ENCODE measurements around the gene CELF4.

Gene CELF4

GRCh38 chr18:37307181-37307580 lies 258.4 kb downstream of the CELF4 start:
- DNase-seq = no peak

- DNase-seq = no peak
Measured at GRCh38 chr18:37306432-37306831, 259.2 kb downstream of the CELF4 start.

GRCh38 chr18:37305066-37305465 lies 260.5 kb downstream of the CELF4 start:
- no peak for DNase-seq

GRCh38 chr18:37304012-37304680 lies 261.5 kb downstream of the CELF4 start:
- DNase-seq = no peak

GRCh38 chr18:37303009-37303408 lies 262.6 kb downstream of the CELF4 start:
- no peak for DNase-seq

- no peak for DNase-seq
Measured at GRCh38 chr18:37302519-37302918, 263.1 kb downstream of the CELF4 start.

GRCh38 chr18:37299471-37300304 lies 265.9 kb downstream of the CELF4 start:
- no peak for DNase-seq

GRCh38 chr18:37298816-37299215 lies 266.8 kb downstream of the CELF4 start:
- DNase-seq = no peak

- DNase-seq = no peak
Measured at GRCh38 chr18:37297106-37297505, 268.5 kb downstream of the CELF4 start.

GRCh38 chr18:37294951-37295350 lies 270.6 kb downstream of the CELF4 start:
- DNase-seq = no peak

GRCh38 chr18:37293359-37293758 lies 272.2 kb downstream of the CELF4 start:
- no peak for DNase-seq

GRCh38 chr18:37289423-37289822 lies 276.2 kb downstream of the CELF4 start:
- DNase-seq = no peak

- no peak for DNase-seq
Measured at GRCh38 chr18:37287601-37288000, 278.0 kb downstream of the CELF4 start.

- no peak for DNase-seq
Measured at GRCh38 chr18:37286801-37287200, 278.8 kb downstream of the CELF4 start.

- DNase-seq = no peak
Measured at GRCh38 chr18:37285825-37286224, 279.8 kb downstream of the CELF4 start.

GRCh38 chr18:37284260-37284659 lies 281.3 kb downstream of the CELF4 start:
- no peak for DNase-seq

GRCh38 chr18:37282386-37283037 lies 283.1 kb downstream of the CELF4 start:
- DNase-seq = no peak

- DNase-seq = no peak
Measured at GRCh38 chr18:37280701-37281393, 284.8 kb downstream of the CELF4 start.

GRCh38 chr18:37277804-37278203 lies 287.8 kb downstream of the CELF4 start:
- no peak for DNase-seq

GRCh38 chr18:37276111-37276890 lies 289.3 kb downstream of the CELF4 start:
- no peak for DNase-seq

- DNase-seq = no peak
Measured at GRCh38 chr18:37275237-37275741, 290.3 kb downstream of the CELF4 start.

Data from CD4-positive, alpha-beta T cell treated with Interleukin-10 for 1 hour (primary cell).